Central memory CD8-positive, alpha-beta T cell (primary cell): ENCODE results near the gene SPATA46.
"Not testable (repeated sequence)": the region's sequence is repeated elsewhere in the genome, so short reads cannot be mapped to it uniquely, and the experiment has no call there.

Source experiments
- ATAC-seq: fragments of 150-1000 bp; cut with Tn5 transposase; replicated peaks from 2 replicates; pipeline ENCODE4 v1.10.0; 2022; ENCODE audit warnings: mild to moderate bottlenecking, moderate FRiP score, moderate number of reproducible peaks; ENCODE audit not compliant: poor library complexity, severe bottlenecking; ENCODE audit errors: extremely low read depth
- DNase-seq, 2 donors: peaks; one replicate each; pipeline ENCODE4 v3.0.0; 2021; ENCODE audit warnings: low spot score in 2 of 2
- H3K27ac Mint-ChIP-seq: one replicate; pipeline ENCODE4 v1.8.0; 2022; ENCODE audit warnings: low read depth, mild to moderate bottlenecking, moderate library complexity, mixed read lengths
- H3K27me3 Mint-ChIP-seq: one replicate; pipeline ENCODE4 v1.8.0; 2022; ENCODE audit warnings: mixed read lengths
- H3K36me3 Mint-ChIP-seq: one replicate; pipeline ENCODE4 v1.8.0; 2022; ENCODE audit warnings: mild to moderate bottlenecking, moderate library complexity, mixed read lengths; ENCODE audit not compliant: insufficient read depth
- H3K4me1 Mint-ChIP-seq: one replicate; pipeline ENCODE4 v1.8.0; 2022; ENCODE audit warnings: mixed read lengths
- H3K4me3 Mint-ChIP-seq: one replicate; pipeline ENCODE4 v1.8.0; 2022; ENCODE audit warnings: mild to moderate bottlenecking, moderate library complexity, mixed read lengths
- H3K9me3 Mint-ChIP-seq: one replicate; pipeline ENCODE4 v1.8.0; 2022; ENCODE audit warnings: mixed read lengths

The SPATA46 gene

DNA sequence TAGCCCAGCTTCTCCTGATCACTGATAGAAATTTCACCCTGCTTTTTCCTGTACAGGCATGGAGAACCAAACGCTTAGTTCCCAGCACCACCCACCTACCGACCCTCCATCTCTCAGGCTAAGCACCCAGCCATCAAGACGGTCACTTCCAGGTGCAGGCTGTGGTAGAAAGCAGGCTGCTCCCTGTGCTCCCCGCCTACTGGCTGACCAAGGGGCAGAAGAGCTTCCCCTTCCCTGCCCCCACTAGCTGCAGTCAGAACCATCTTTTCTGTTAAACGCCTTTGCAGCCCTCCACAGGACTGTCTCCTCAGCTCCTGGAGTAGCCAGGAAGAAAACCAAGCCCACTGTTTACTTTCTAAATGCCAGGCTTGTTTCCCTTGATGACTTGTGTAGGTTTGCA, 23.0 kb downstream of the SPATA46 start:
- H3K4me1 Mint-ChIP-seq, result no peaks in the 10 kb centered on the region
- no peaks in the 10 kb centered on the region for H3K36me3 Mint-ChIP-seq
- no peaks in the 10 kb centered on the region for H3K9me3 Mint-ChIP-seq
- H3K4me3 Mint-ChIP-seq, result no peak overlapping the region
- peaks cover 72% of the 10 kb centered on the region for H3K27me3 Mint-ChIP-seq
- no peak for DNase-seq
- no peak overlapping the region for H3K27ac Mint-ChIP-seq
- ATAC-seq, result no peak

DNA sequence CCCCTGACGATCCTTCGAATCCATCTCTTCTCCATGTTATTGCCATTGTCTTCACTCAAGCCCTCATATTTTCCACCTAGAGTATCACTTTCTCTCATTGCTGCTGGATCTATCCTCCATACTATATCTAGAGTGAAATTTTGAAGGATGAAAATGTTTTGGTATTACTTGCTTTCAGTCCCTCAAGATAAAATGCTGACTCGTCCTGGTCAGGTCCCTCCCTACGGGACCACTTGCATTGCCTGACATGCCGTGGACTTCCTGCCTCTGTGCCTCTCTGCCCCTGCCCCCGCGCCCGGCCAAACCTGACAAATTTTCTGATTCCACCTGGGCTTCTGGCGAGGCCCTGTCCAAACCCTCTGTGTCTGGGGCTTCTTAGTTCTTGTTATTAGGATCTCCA, 23.6 kb downstream of the SPATA46 start:
- H3K27ac Mint-ChIP-seq, result no peak overlapping the region
- no peaks in the 10 kb centered on the region for H3K36me3 Mint-ChIP-seq
- no peak for DNase-seq
- H3K27me3 Mint-ChIP-seq, result peaks cover 70% of the 10 kb centered on the region
- no peak for ATAC-seq
- H3K4me3 Mint-ChIP-seq, result no peak overlapping the region
- H3K4me1 Mint-ChIP-seq, result no peaks in the 10 kb centered on the region
- H3K9me3 Mint-ChIP-seq, result no peaks in the 10 kb centered on the region

GRCh38 chr1:162351874-162352273, 24.8 kb downstream of the SPATA46 start:
- H3K36me3 Mint-ChIP-seq, ATAC-seq, H3K4me1 Mint-ChIP-seq, H3K4me3 Mint-ChIP-seq, H3K9me3 Mint-ChIP-seq, DNase-seq: not testable (repeated sequence)
- Mint-ChIP-seq H3K27ac (peak overlapping the region; percentile 4), H3K27me3 (peaks cover 58% of the 10 kb centered on the region)

GRCh38 chr1:162351246-162351842, 25.3 kb downstream of the SPATA46 start:
- DNase-seq, result no peak
- no peak for ATAC-seq
- H3K27me3 Mint-ChIP-seq, result peaks cover 53% of the 10 kb centered on the region
- no peaks in the 10 kb centered on the region for H3K4me1 Mint-ChIP-seq
- H3K36me3 Mint-ChIP-seq, result peaks cover 1% of the 10 kb centered on the region
- no peaks in the 10 kb centered on the region for H3K9me3 Mint-ChIP-seq
- H3K4me3 Mint-ChIP-seq, result no peak overlapping the region
- H3K27ac Mint-ChIP-seq, result peak overlapping the region; percentile 4

DNA sequence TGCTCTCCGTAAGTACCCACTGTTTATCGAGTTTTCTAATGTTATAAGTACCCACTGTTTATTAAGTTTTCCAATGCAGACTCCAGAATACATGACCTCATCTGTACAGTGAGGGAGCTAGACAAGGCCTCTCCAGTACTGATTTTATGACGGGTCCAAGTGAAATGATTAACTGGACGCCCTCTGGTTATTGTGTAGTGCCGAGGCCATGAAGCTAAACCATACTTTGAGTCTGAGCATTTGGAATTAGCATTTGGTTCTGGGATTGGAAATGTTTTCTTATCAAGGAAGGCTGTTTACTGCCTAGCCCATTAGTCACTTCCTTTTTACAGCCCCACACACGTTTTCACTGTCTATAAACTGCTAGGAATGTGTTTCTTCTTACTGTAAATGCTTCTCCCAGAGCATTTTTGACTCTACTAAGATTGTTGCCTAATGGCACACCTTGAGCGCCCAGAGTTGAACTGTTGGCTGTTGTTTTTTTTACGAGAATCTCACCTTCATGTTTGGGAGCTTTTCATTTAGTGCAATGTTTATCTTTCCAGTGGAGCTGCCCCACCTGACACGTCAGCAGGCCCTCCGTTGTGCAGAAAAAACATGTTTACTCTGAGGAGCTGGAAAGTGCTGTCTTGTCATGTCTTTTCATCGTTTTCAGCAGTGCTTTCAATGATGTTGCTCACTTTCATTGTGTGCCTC, 26.9 kb downstream of the SPATA46 start:
- Mint-ChIP-seq H3K9me3 (no peaks in the 10 kb centered on the region), H3K27ac (no peak overlapping the region), H3K4me1 (no peaks in the 10 kb centered on the region), H3K36me3 (peaks cover 1% of the 10 kb centered on the region), H3K27me3 (peaks cover 37% of the 10 kb centered on the region), H3K4me3 (no peak overlapping the region)
- DNase-seq, result no peak
- ATAC-seq, result no peak

- Mint-ChIP-seq H3K9me3 (no peaks in the 10 kb centered on the region), H3K36me3 (peaks cover 1% of the 10 kb centered on the region)
- no peak for ATAC-seq
These were observed 29.4 kb downstream of the SPATA46 start for GRCh38 chr1:162347281-162347680.

DNA sequence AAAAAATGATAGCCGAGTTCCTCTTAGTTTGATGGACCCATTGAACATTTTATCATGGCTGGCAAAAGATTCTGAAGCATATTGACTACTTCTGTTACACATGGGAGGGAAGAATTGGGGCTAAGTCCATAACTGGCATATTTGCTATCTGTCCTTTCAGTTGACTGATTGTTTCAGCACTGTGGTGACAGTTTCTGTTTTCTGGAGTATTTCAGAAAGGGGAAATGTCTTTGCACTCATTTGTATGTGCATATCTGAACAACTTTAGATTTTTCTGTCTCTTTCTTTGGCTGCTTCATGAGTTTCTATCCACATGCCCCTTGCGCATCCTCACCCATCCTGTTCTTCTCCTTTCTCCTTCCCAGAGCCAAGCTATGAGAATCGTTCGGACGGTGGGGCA, 33.2 kb downstream of the SPATA46 start:
- no peaks in the 10 kb centered on the region for H3K4me1 Mint-ChIP-seq
- ATAC-seq (no peak), DNase-seq (no peak)
- H3K9me3 Mint-ChIP-seq, result no peaks in the 10 kb centered on the region
- H3K27ac Mint-ChIP-seq, result no peak overlapping the region
- peaks cover 41% of the 10 kb centered on the region for H3K27me3 Mint-ChIP-seq
- peaks cover 1% of the 10 kb centered on the region for H3K36me3 Mint-ChIP-seq
- H3K4me3 Mint-ChIP-seq, result no peak overlapping the region

More at GRCh38 chr1:162347281-162347680, 29.4 kb downstream of the SPATA46 start:
- Mint-ChIP-seq H3K4me1 (no peaks in the 10 kb centered on the region), H3K27me3 (peaks cover 33% of the 10 kb centered on the region), H3K27ac (no peak overlapping the region), H3K4me3 (no peak overlapping the region)
- DNase-seq, result no peak

DNA sequence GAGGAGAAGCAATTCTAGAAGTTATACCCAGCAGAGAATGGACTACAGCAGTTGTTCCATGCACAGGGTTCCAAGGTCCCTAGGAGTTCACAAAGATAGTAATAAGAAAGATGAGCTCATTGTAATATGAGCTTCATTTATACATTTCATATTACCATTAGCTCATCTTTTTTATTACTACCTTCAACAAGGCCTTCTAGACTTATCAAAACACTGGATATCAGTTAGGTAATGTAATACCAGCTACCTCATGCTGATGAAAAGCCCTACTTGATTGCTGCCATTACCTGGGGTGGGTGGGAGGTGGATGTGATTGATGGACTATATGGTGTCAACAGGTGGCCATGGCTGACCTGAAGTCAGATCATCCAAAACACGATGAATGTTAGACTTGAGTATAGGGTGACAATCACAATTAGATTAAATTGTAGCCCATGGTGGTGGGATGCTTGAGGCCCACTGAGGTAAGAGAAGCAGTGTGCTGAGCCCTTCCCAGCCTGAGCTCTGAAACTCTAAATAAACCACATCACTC, 34.1 kb downstream of the SPATA46 start:
- ATAC-seq (no peak), DNase-seq (no peak)
- peaks cover 51% of the 10 kb centered on the region for H3K27me3 Mint-ChIP-seq
- H3K9me3 Mint-ChIP-seq, result no peaks in the 10 kb centered on the region
- H3K36me3 Mint-ChIP-seq, result peaks cover 1% of the 10 kb centered on the region
- no peaks in the 10 kb centered on the region for H3K4me1 Mint-ChIP-seq
- H3K27ac Mint-ChIP-seq, result no peak overlapping the region
- H3K4me3 Mint-ChIP-seq, result no peak overlapping the region

DNA sequence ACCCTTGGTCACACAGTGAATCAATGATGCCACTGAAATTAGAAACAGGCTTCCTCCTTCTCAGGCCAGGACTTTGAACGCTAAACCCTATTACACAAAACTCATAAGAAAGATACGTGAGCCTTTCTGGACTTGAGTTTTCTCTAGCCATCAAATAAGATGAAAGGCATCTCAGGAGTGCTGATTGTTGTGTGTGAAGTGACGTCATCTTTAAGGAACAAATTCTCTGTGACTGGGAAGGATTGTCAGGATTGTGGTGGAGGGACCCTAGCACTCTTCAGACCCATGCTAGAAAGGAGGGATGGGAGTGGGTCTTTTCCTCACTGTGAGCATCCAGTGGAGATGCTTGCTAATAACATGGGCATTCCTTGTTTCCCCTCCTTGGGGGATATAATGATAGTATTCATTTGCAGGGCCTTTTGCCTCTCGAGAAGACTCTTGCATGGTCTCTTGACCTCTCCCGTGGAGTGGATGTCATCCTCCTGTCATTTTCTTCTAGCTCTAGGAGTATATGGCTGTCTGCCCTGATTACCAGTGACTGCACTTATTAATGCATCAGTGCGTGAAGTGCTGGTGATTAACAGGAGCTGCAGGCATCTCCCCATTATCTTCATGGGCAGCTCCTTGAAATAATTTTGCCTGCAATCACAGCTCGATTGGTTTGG, 39.9 kb downstream of the SPATA46 start:
- DNase-seq (no peak), ATAC-seq (no peak)
- no peaks in the 10 kb centered on the region for H3K36me3 Mint-ChIP-seq
- no peaks in the 10 kb centered on the region for H3K4me1 Mint-ChIP-seq
- H3K9me3 Mint-ChIP-seq, result no peaks in the 10 kb centered on the region
- peaks cover 69% of the 10 kb centered on the region for H3K27me3 Mint-ChIP-seq
- no peak overlapping the region for H3K4me3 Mint-ChIP-seq
- no peak overlapping the region for H3K27ac Mint-ChIP-seq

DNA sequence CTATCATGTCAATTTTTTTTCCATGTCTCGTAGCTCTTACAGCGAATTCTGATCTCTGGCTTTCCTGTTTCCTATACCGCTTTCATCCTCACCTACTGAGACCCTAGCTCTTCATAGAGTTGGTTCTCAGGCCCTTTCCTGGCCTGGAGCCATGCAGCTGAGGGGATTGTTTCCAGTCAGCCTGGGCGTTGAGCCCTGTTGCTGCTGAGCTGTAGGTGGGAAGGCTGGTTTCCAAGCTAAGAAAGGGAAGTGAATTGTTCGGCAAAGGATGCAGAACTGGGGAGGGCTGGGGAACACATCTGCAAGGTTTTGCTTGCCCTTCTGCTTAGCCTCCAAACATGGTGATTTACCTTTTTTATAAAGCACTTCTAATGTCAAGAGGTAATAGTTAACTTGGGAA, 41.5 kb downstream of the SPATA46 start:
- H3K4me1 Mint-ChIP-seq, result no peaks in the 10 kb centered on the region
- H3K36me3 Mint-ChIP-seq, result no peaks in the 10 kb centered on the region
- H3K4me3 Mint-ChIP-seq, result no peak overlapping the region
- H3K9me3 Mint-ChIP-seq, result no peaks in the 10 kb centered on the region
- DNase-seq, result no peak
- ATAC-seq, result no peak
- H3K27ac Mint-ChIP-seq, result no peak overlapping the region
- H3K27me3 Mint-ChIP-seq, result peaks cover 64% of the 10 kb centered on the region

DNA sequence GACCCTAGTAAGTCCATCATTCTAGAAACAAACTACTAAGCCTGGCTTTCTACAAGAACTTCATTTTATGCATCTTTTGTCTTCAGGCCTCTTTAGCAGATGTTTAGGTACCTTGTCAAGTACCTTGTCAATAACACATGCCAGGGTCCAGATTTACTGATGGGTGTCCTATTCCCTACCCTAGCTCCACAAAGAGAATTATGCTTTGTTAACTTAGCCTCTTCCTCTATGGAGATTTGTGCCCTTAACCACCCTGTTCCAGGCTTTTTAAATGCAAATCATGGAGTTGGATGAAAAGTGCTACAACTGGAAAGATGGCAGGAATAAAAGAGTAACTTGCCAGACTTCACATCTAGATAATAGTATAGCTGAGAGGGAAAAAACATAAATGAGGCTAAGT, 42.7 kb downstream of the SPATA46 start:
- Mint-ChIP-seq H3K4me3 (no peak overlapping the region), H3K27me3 (peaks cover 53% of the 10 kb centered on the region), H3K27ac (no peak overlapping the region), H3K36me3 (no peaks in the 10 kb centered on the region), H3K4me1 (no peaks in the 10 kb centered on the region), H3K9me3 (no peaks in the 10 kb centered on the region)
- ATAC-seq (no peak), DNase-seq (no peak)

GRCh38 chr1:162329826-162330225, 46.8 kb downstream of the SPATA46 start:
- no peaks in the 10 kb centered on the region for H3K4me1 Mint-ChIP-seq
- H3K27me3 Mint-ChIP-seq, result peaks cover 46% of the 10 kb centered on the region
- no peak for ATAC-seq
- no peaks in the 10 kb centered on the region for H3K36me3 Mint-ChIP-seq
- DNase-seq, result no peak
- no peak overlapping the region for H3K4me3 Mint-ChIP-seq
- no peaks in the 10 kb centered on the region for H3K9me3 Mint-ChIP-seq
- H3K27ac Mint-ChIP-seq, result no peak overlapping the region

DNA sequence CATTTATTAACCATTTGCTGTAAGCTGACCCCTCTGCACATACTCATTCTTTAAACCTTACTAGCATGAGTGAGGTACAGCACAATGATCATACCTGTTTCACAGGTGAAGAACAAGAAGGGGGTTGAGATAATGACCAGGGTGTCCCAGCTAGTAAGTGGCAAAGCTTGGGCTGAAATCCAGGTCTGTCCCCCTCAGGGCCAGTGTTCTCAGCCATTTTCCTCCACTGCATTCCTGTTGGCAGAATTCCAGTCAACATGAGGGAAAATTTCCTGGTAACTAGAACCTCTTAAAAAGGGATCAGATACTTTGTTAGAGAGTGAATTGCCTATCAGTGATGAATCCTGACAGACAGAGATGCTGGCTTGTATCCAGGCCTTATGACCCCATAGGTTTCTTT, 48.1 kb downstream of the SPATA46 start:
- H3K27me3 Mint-ChIP-seq, result peaks cover 59% of the 10 kb centered on the region
- H3K9me3 Mint-ChIP-seq, result no peaks in the 10 kb centered on the region
- no peak overlapping the region for H3K27ac Mint-ChIP-seq
- no peak for DNase-seq
- no peaks in the 10 kb centered on the region for H3K4me1 Mint-ChIP-seq
- H3K4me3 Mint-ChIP-seq, result no peak overlapping the region
- no peak for ATAC-seq
- H3K36me3 Mint-ChIP-seq, result no peaks in the 10 kb centered on the region
